Duodenal mucosa (tissue), 2 donors: ENCODE data around the gene LY86.
"Not testable (repeated sequence)": the region's sequence is repeated elsewhere in the genome, so short reads cannot be mapped to it uniquely, and the experiment has no call there.

ENCODE experiments used
- H3K27ac ChIP-seq: one replicate; pipeline ENCODE4 v1.7.0; 2013; ENCODE audit warnings: low read depth, low read length
- H3K27me3 ChIP-seq, 2 donors: one replicate each; pipeline ENCODE4 v1.7.0; 2013; ENCODE audit warnings: low read length in 2 of 2, control low read depth in 1 of 2; ENCODE audit not compliant: insufficient read depth in 2 of 2, control insufficient read depth in 1 of 2
- H3K36me3 ChIP-seq, 2 donors: one replicate each; pipeline ENCODE4 v1.7.0; 2013; ENCODE audit warnings: low read length in 2 of 2, control low read depth in 1 of 2; ENCODE audit not compliant: insufficient read depth in 2 of 2, control insufficient read depth in 1 of 2
- H3K4me1 ChIP-seq, 2 donors: one replicate each; pipeline ENCODE4 v1.7.0; 2013; ENCODE audit warnings: low read length in 2 of 2, control low read depth in 1 of 2; ENCODE audit not compliant: insufficient read depth in 2 of 2, control insufficient read depth in 1 of 2
- H3K4me3 ChIP-seq, 2 donors: one replicate each; pipeline ENCODE4 v1.7.0; 2013; ENCODE audit warnings: low read length in 2 of 2, low read depth in 1 of 2
- H3K9ac ChIP-seq, 2 donors: one replicate each; pipeline ENCODE4 v1.7.0; 2013; ENCODE audit warnings: low read length in 2 of 2, low read depth in 1 of 2
- H3K9me3 ChIP-seq, 2 donors: one replicate each; pipeline ENCODE4 v1.7.0; 2013; ENCODE audit warnings: low read length in 2 of 2, control low read depth in 1 of 2; ENCODE audit not compliant: control insufficient read depth in 1 of 2

Gene LY86

GRCh38 chr6:6657820-6658217, 69.3 kb downstream of the LY86 start:
- Histone ChIP-seq H3K27me3 (no peaks in the 10 kb centered on the region), H3K4me1 (peaks cover 2 to 16% of the 10 kb centered on the region in 2 donors), H3K27ac (no peak overlapping the region)

GRCh38 chr6:6659600-6660327, 71.2 kb downstream of the LY86 start:
- Histone ChIP-seq H3K9me3 (no peaks in the 10 kb centered on the region), H3K36me3 (no peaks in the 10 kb centered on the region), H3K9ac (no peak overlapping the region), H3K4me3 (no peak overlapping the region), H3K4me1 (peaks cover 2 to 16% of the 10 kb centered on the region in 2 donors), H3K27me3 (no peaks in the 10 kb centered on the region), H3K27ac (no peak overlapping the region)

More at GRCh38 chr6:6657820-6658217, 69.3 kb downstream of the LY86 start:
- no peak overlapping the region for H3K9ac ChIP-seq
- H3K9me3 ChIP-seq = no peaks in the 10 kb centered on the region
- H3K4me3 ChIP-seq = no peak overlapping the region
- H3K36me3 ChIP-seq = no peaks in the 10 kb centered on the region

- Histone ChIP-seq H3K9me3 (no peaks in the 10 kb centered on the region), H3K4me1 (peaks cover 2 to 16% of the 10 kb centered on the region in 2 donors), H3K4me3 (no peak overlapping the region), H3K27me3 (no peaks in the 10 kb centered on the region), H3K36me3 (no peaks in the 10 kb centered on the region), H3K27ac (no peak overlapping the region), H3K9ac (no peak overlapping the region)
Measured at GRCh38 chr6:6660339-6661045, 72.0 kb downstream of the LY86 start.

DNA sequence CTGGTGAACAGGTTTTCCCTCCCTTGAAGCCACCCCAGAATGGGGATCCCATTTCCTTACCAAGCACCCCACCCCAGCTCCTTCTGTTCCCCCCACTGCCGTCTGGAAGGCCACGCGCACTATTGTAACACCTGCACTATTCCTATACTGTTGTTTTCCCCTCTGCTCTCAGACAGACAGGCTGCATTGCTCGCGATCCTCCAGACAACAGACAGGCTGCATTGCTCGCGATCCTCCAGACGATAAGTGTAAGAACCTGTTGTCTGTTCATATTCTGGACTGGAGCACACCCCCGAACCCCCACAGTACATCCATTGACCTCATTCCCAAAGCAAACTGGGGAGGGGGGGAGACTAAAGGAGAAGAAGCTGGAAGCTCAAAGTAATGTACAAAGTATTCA, 72.7 kb downstream of the LY86 start:
- Histone ChIP-seq H3K27me3 (no peaks in the 10 kb centered on the region), H3K9me3 (no peaks in the 10 kb centered on the region), H3K9ac (no peak overlapping the region), H3K4me1 (peaks cover 2 to 16% of the 10 kb centered on the region in 2 donors), H3K4me3 (no peak overlapping the region), H3K36me3 (no peaks in the 10 kb centered on the region), H3K27ac (no peak overlapping the region)

- Histone ChIP-seq H3K27me3 (no peaks in the 10 kb centered on the region), H3K9me3 (no peaks in the 10 kb centered on the region), H3K36me3 (no peaks in the 10 kb centered on the region), H3K4me3 (no peak overlapping the region), H3K9ac (no peak overlapping the region), H3K27ac (no peak overlapping the region), H3K4me1 (peaks cover 2 to 16% of the 10 kb centered on the region in 2 donors)
Measured at GRCh38 chr6:6661684-6662083, 73.2 kb downstream of the LY86 start.

GRCh38 chr6:6663421-6664135, 75.1 kb downstream of the LY86 start:
- Histone ChIP-seq H3K9ac (no peak overlapping the region), H3K4me3 (no peak overlapping the region), H3K27me3 (no peaks in the 10 kb centered on the region), H3K4me1 (peaks cover 0 to 16% of the 10 kb centered on the region in 2 donors), H3K27ac (no peak overlapping the region), H3K36me3 (no peaks in the 10 kb centered on the region), H3K9me3 (no peaks in the 10 kb centered on the region)

- no peaks in the 10 kb centered on the region for H3K36me3 ChIP-seq
- H3K4me3 ChIP-seq = no peak overlapping the region
- no peak overlapping the region for H3K27ac ChIP-seq
- no peaks in the 10 kb centered on the region for H3K9me3 ChIP-seq
- no peaks in the 10 kb centered on the region for H3K27me3 ChIP-seq
- H3K9ac ChIP-seq = no peak overlapping the region
- H3K4me1 ChIP-seq = peaks cover 0 to 13% of the 10 kb centered on the region in 2 donors
Measured at GRCh38 chr6:6665555-6666243, 77.2 kb downstream of the LY86 start.

DNA sequence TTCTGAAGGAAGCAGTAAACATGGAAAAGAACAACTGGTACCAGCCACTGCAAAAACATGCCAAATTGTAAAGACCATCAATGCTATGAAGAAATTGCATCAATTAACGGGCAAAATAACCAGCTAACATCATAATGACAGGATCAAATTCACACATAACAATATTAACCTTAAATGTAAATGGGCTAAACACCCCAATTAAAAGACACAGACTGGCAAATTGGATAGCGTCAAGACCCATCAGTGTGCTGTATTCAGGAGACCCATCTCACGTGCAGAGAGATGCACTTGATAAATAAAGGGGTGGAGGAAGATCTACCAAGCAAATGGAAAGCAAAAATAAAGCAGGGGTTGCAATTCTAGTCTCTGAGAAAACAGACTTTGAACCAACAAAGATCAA, 81.6 kb downstream of the LY86 start:
- not testable (repeated sequence) for H3K27ac ChIP-seq, H3K9ac ChIP-seq, H3K27me3 ChIP-seq, H3K4me3 ChIP-seq, H3K9me3 ChIP-seq, H3K4me1 ChIP-seq, H3K36me3 ChIP-seq

DNA sequence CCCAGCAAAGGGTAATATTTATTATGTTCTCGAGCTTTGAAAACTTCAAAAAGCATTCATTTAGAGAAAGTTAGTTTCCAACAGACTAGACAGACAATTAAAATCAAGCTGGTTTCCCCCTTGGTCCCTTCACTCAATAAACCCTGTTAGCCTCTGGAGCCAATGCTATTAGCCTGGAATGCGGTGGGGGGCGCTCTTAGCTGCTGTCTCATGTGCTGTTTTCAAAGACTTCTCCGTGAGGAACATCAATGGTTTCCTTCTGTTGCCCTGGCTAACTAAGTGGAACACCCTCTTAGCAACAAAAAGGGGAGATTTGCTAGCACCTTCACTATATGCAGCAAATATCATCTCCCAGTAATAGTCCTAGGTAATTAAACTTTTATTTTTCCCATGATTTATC, 86.4 kb downstream of the LY86 start:
- Histone ChIP-seq H3K36me3 (no peaks in the 10 kb centered on the region), H3K9me3 (no peaks in the 10 kb centered on the region), H3K9ac (no peak overlapping the region), H3K4me1 (peaks cover 28 to 29% of the 10 kb centered on the region in 2 donors), H3K27ac (no peak overlapping the region), H3K27me3 (no peaks in the 10 kb centered on the region), H3K4me3 (no peak overlapping the region)
